ENCODE results near the gene CDK15. TPM values are rescaled to one million over a fixed set of nuclear protein-coding genes. Genes with fewer than 3 reads are reported as not detected.

CDK15 gene
- total RNA-seq, 1 donor from 2014 or later = 1.5 TPM

- intact Hi-C loops (cut with DNase I) = loop anchor here (1.0 to 5.0 kb wide), 3 partner anchors 17 to 251 kb away; partner anchors contain the start of genes FZD7 and TMEM237
- Histone ChIP-seq H3K27ac (peak overlapping the region in 1 of 2 donors; percentile 92), H3K9me3 (no peaks in the 10 kb centered on the region), H3K4me1 (peaks cover 0 to 10% of the 10 kb centered on the region in 2 donors), H3K36me3 (no peaks in the 10 kb centered on the region), H3K4me3 (peak overlapping the region; percentile 67 to 85), H3K27me3 (no peaks in the 10 kb centered on the region)
- TF ChIP-seq CTCF (IDR thresholded peaks at IDR 0.05) = no peak
- no peak for DNase-seq (ENCODE audit: low spot score in 2 of 2)
Observed at GRCh38 chr2:201781557-201782051, 24.7 kb upstream of the CDK15 start.

GRCh38 chr2:201784563-201784962, 21.8 kb upstream of the CDK15 start:
- H3K27me3 ChIP-seq = no peaks in the 10 kb centered on the region
- TF ChIP-seq CTCF (IDR thresholded peaks at IDR 0.05) = no peak
- H3K4me3 ChIP-seq = no peak overlapping the region
- no peak for DNase-seq (ENCODE audit: low spot score in 2 of 2)
- no peak overlapping the region for H3K27ac ChIP-seq
- H3K36me3 ChIP-seq = no peaks in the 10 kb centered on the region
- intact Hi-C loops (cut with DNase I) = loop anchor here (5.0 kb wide), 1 partner anchor 142 kb away; the partner anchor contains the start of gene TMEM237
- H3K9me3 ChIP-seq = no peaks in the 10 kb centered on the region
- H3K4me1 ChIP-seq = peaks cover 0 to 9% of the 10 kb centered on the region in 2 donors

GRCh38 chr2:201785135-201785534, 21.2 kb upstream of the CDK15 start:
- H3K4me1 ChIP-seq = peaks cover 0 to 3% of the 10 kb centered on the region in 2 donors
- H3K27me3 ChIP-seq = no peaks in the 10 kb centered on the region
- DNase-seq (ENCODE audit: low spot score in 2 of 2) = no peak
- no peaks in the 10 kb centered on the region for H3K36me3 ChIP-seq
- no peaks in the 10 kb centered on the region for H3K9me3 ChIP-seq
- intact Hi-C loops (cut with DNase I) = no loop called here
- TF ChIP-seq CTCF (IDR thresholded peaks at IDR 0.05) = no peak
- no peak overlapping the region for H3K4me3 ChIP-seq
- no peak overlapping the region for H3K27ac ChIP-seq

GRCh38 chr2:201786471-201786870, 19.9 kb upstream of the CDK15 start:
- no peaks in the 10 kb centered on the region for H3K36me3 ChIP-seq
- H3K27me3 ChIP-seq = no peaks in the 10 kb centered on the region
- DNase-seq (ENCODE audit: low spot score in 2 of 2) = no peak
- intact Hi-C loops (cut with DNase I) = no loop called here
- peak overlapping the region; percentile 38 to 51 for H3K27ac ChIP-seq
- no peaks in the 10 kb centered on the region for H3K9me3 ChIP-seq
- no peak overlapping the region for H3K4me3 ChIP-seq
- peaks cover 0 to 3% of the 10 kb centered on the region in 2 donors for H3K4me1 ChIP-seq
- no peak for TF ChIP-seq CTCF (IDR thresholded peaks at IDR 0.05)

- TF ChIP-seq CTCF (IDR thresholded peaks at IDR 0.05) = no peak
Observed at GRCh38 chr2:201788371-201788770, 18.0 kb upstream of the CDK15 start.

GRCh38 chr2:201789395-201789794, 16.9 kb upstream of the CDK15 start:
- DNase-seq (ENCODE audit: low spot score in 2 of 2) = no peak

More at GRCh38 chr2:201788371-201788770, 18.0 kb upstream of the CDK15 start:
- Histone ChIP-seq H3K9me3 (no peaks in the 10 kb centered on the region), H3K4me1 (peaks cover 0 to 3% of the 10 kb centered on the region in 2 donors), H3K36me3 (no peaks in the 10 kb centered on the region), H3K4me3 (no peak overlapping the region), H3K27me3 (no peaks in the 10 kb centered on the region), H3K27ac (no peak overlapping the region)
- DNase-seq (ENCODE audit: low spot score in 2 of 2) = no peak
- intact Hi-C loops (cut with DNase I) = no loop called here

More at GRCh38 chr2:201789395-201789794, 16.9 kb upstream of the CDK15 start:
- TF ChIP-seq CTCF (IDR thresholded peaks at IDR 0.05) = no peak
- Histone ChIP-seq H3K9me3 (no peaks in the 10 kb centered on the region), H3K4me1 (peaks cover 0 to 3% of the 10 kb centered on the region in 2 donors), H3K27ac (no peak overlapping the region), H3K4me3 (no peak overlapping the region), H3K27me3 (no peaks in the 10 kb centered on the region), H3K36me3 (no peaks in the 10 kb centered on the region)
- intact Hi-C loops (cut with DNase I) = no loop called here

All from ascending aorta (tissue), 2 donors.